Peyer's patch (tissue), 4 donors: ENCODE measurements around the gene MSH4. TPM values are rescaled to one million over a fixed set of nuclear protein-coding genes. Genes with fewer than 3 reads are reported as not detected.

ENCODE experiments used
- DNase-seq, 3 donors: peaks; one replicate each; pipeline ENCODE4 v3.0.0-alpha.2; 2017 to 2019
- H3K27ac ChIP-seq, 4 donors: fragments of 200-600 bp; sonication (generic); one replicate each; pipeline ENCODE4 v1.5.1; 2016 to 2019
- H3K27me3 ChIP-seq, 2 donors: fragments of 200-600 bp; sonication (generic); one replicate each; pipeline ENCODE4 v1.5.1; 2019
- H3K36me3 ChIP-seq, 3 donors: fragments of 200-600 bp; sonication (generic); one replicate each; pipeline ENCODE4 v1.5.1; 2016 to 2019
- H3K4me1 ChIP-seq, 4 donors: fragments of 200-600 bp; sonication (generic); one replicate each; pipeline ENCODE4 v1.5.1; 2016 to 2019
- H3K4me3 ChIP-seq, 4 donors: fragments of 200-600 bp; sonication (generic); 1 replicate in 3 of 4; 2 replicates in 1 of 4; pipeline ENCODE4 v1.5.1; 2016 to 2019; ENCODE audit warnings: mild to moderate bottlenecking in 1 of 4
- H3K9me3 ChIP-seq, 4 donors: fragments of 200-600 bp; sonication (generic); one replicate each; pipeline ENCODE4 v1.5.1; 2016 to 2019; ENCODE audit warnings: mild to moderate bottlenecking in 1 of 4
- POLR2A ChIP-seq, 2 donors: fragments of 450-650 bp; IDR thresholded peaks; one replicate each; pipeline ENCODE4 v1.5.1; 2017; ENCODE audit warnings: antibody characterized with exemption in 2 of 2, mild to moderate bottlenecking in 2 of 2, moderate library complexity in 2 of 2
- total RNA-seq, 4 donors: library from RNA; depleted of rRNA; stranded (reverse); fragments of >200 nt; gene quantifications; one replicate each; pipeline ENCODE4 v1.1.0, GENCODE V29; 2016
- TF ChIP-seq, protein P1 (sequence below), 6 experiments: fragments of 450-650 bp in 4 of 6; fragments of 200-600 bp in 2 of 6; sonication (generic) in 1 of 6; IDR thresholded peaks; one replicate each; pipeline ENCODE4 v1.5.1; 2017 to 2019; ENCODE audit warnings: antibody characterized with exemption in 6 of 6, mild to moderate bottlenecking in 3 of 6, moderate library complexity in 1 of 6

MSH4 gene
- total RNA-seq, 4 donors from 2014 or later, result 0.54 TPM; not detected in 3

DNA sequence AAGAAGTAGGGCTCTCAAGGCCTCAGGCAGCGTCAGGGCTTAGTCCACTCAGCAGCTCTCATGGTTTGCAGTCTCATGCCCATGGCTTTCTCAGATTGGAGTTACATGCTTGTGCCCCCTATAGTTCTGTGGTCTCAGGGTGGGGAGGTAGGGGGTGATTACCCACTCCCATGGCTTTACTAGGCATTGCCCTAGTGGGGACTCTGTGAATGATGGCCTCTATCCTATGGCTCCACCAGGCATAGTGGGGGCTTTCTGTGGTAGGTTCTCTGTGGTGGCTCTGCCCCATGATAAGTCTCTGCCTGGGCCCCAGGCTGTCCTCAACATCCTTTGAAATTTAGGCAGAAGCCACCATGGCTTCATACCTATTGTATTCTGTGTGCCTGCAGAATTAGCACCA is 48.9 kb downstream of the MSH4 start:
- Histone ChIP-seq H3K36me3 (no peaks in the 10 kb centered on the region), H3K27ac (no peak overlapping the region), H3K4me1 (no peaks in the 10 kb centered on the region), H3K4me3 (no peak overlapping the region), H3K27me3 (no peaks in the 10 kb centered on the region), H3K9me3 (no peaks in the 10 kb centered on the region)
- TF ChIP-seq POLR2A (IDR thresholded peaks at IDR 0.05), result no peak
- TF ChIP-seq, protein P1, sequence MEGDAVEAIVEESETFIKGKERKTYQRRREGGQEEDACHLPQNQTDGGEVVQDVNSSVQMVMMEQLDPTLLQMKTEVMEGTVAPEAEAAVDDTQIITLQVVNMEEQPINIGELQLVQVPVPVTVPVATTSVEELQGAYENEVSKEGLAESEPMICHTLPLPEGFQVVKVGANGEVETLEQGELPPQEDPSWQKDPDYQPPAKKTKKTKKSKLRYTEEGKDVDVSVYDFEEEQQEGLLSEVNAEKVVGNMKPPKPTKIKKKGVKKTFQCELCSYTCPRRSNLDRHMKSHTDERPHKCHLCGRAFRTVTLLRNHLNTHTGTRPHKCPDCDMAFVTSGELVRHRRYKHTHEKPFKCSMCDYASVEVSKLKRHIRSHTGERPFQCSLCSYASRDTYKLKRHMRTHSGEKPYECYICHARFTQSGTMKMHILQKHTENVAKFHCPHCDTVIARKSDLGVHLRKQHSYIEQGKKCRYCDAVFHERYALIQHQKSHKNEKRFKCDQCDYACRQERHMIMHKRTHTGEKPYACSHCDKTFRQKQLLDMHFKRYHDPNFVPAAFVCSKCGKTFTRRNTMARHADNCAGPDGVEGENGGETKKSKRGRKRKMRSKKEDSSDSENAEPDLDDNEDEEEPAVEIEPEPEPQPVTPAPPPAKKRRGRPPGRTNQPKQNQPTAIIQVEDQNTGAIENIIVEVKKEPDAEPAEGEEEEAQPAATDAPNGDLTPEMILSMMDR (IDR thresholded peaks at IDR 0.05), result no peak
- DNase-seq, result no peak

DNA sequence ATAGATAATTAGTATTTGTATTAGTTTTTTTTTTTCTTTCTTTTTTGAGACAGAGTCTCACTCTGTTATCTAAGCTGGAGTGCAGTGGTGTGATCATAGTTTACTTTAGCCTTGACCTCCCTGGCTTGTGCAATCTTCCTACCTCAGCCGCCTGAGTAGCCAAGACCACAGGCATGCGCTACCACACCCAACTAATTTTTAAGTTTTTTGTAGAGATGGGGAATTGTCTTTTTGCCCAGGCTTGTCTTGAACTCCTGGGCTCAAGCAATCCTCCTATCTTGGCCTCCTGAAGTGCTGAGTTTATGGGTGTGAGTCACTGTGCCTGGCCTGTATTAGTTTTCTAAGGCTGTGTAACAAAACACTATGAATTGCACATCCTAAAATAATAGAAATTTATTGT is 58.3 kb downstream of the MSH4 start:
- DNase-seq, result no peak
- no peaks in the 10 kb centered on the region for H3K27me3 ChIP-seq
- H3K4me1 ChIP-seq, result no peaks in the 10 kb centered on the region
- H3K27ac ChIP-seq, result no peak overlapping the region
- H3K4me3 ChIP-seq, result no peak overlapping the region
- TF ChIP-seq, protein P1 (IDR thresholded peaks at IDR 0.05), result no peak
- TF ChIP-seq POLR2A (IDR thresholded peaks at IDR 0.05), result no peak
- no peaks in the 10 kb centered on the region for H3K36me3 ChIP-seq
- H3K9me3 ChIP-seq, result no peaks in the 10 kb centered on the region

DNA sequence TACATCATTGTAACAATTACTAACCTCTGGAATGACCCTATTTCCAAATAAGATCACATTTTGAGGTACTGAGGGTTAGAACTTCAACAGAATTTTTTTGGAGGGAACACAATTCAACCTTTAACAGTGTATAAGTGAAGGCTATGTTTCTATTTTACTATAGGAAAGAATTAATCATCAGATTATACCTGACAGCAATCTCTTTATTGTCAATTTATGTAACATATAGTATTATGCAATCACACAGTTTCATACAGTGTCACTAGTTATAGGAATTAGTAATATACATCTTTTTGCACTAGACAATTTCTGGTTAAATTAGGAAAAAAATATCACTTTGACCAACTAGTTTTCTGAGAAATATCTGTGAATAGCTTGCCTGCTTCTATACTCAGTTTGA is 59.1 kb downstream of the MSH4 start:
- H3K27me3 ChIP-seq, result no peaks in the 10 kb centered on the region
- H3K9me3 ChIP-seq, result no peaks in the 10 kb centered on the region
- H3K4me3 ChIP-seq, result no peak overlapping the region
- TF ChIP-seq POLR2A (IDR thresholded peaks at IDR 0.05), result no peak
- TF ChIP-seq, protein P1 (IDR thresholded peaks at IDR 0.05), result no peak
- no peak for DNase-seq
- no peaks in the 10 kb centered on the region for H3K4me1 ChIP-seq
- no peak overlapping the region for H3K27ac ChIP-seq
- no peaks in the 10 kb centered on the region for H3K36me3 ChIP-seq

DNA sequence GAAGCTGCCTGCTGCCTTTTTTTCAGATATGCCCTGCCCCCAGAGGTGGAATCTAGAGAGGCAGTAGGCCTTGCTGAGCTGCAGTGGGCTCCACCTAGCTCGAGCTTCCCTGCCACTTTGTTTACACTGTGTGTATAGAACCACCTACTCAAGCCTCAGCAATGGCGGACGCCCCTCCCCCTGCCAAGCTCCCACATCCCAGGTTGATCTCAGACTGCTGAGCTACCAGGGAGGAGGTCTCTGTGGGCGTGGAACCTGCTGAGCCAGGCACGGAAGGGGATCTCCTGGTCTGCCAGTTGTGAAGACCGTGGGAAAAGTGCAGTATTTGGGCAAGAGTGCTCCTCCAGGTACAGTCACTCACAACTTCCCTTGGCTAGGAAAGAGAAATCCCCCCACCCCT is 65.1 kb downstream of the MSH4 start:
- no peaks in the 10 kb centered on the region for H3K36me3 ChIP-seq
- no peak overlapping the region for H3K27ac ChIP-seq
- no peak overlapping the region for H3K4me3 ChIP-seq
- H3K27me3 ChIP-seq, result no peaks in the 10 kb centered on the region
- no peak for DNase-seq
- no peaks in the 10 kb centered on the region for H3K4me1 ChIP-seq
- no peaks in the 10 kb centered on the region for H3K9me3 ChIP-seq
- TF ChIP-seq, protein P1 (IDR thresholded peaks at IDR 0.05), result no peak
- no peak for TF ChIP-seq POLR2A (IDR thresholded peaks at IDR 0.05)

DNA sequence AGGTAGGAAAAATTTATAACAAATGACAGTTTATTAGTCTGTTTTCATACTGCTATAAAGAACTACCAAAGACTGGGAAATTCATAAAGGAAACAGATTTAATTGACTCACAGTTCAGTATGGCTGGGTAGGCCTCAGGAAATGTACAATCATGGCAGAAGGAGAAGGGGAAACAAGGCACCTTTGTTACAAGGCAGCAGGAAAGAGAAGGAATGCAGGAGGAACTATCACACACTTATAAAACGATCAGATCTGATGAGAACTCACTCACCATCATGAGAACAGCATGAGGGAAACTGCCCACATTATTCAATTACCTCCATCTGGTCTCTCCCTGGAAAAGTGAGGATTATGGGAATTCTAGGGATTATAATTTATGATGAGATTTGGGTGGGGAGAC is 74.3 kb downstream of the MSH4 start:
- TF ChIP-seq, protein P1 (IDR thresholded peaks at IDR 0.05), result no peak
- TF ChIP-seq POLR2A (IDR thresholded peaks at IDR 0.05), result no peak
- H3K4me3 ChIP-seq, result no peak overlapping the region
- no peak overlapping the region for H3K27ac ChIP-seq
- H3K4me1 ChIP-seq, result no peaks in the 10 kb centered on the region
- H3K27me3 ChIP-seq, result no peaks in the 10 kb centered on the region
- H3K9me3 ChIP-seq, result no peaks in the 10 kb centered on the region
- H3K36me3 ChIP-seq, result no peaks in the 10 kb centered on the region
- DNase-seq, result no peak

DNA sequence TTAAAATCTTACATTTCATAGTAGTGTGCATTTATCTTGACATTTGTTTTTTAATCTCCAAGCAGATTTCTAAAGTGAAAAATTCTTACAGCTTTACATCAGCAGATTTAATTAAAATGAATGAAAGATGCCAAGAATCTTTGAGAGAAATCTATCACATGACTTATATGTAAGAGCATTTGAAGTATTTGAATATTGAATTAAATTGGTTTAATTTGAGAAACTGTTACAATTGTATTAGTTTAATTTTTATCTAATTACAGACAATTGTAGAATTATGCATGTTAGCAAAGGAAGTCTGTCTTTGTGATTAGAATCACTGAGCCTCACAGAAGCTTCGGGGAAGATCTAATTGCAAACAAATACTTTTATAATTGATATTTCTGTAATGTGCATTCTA is 83.3 kb downstream of the MSH4 start:
- Histone ChIP-seq H3K27me3 (no peaks in the 10 kb centered on the region), H3K36me3 (no peaks in the 10 kb centered on the region), H3K4me1 (no peaks in the 10 kb centered on the region), H3K9me3 (no peaks in the 10 kb centered on the region), H3K27ac (no peak overlapping the region), H3K4me3 (no peak overlapping the region)
- no peak for DNase-seq
- no peak for TF ChIP-seq POLR2A (IDR thresholded peaks at IDR 0.05)
- TF ChIP-seq, protein P1 (IDR thresholded peaks at IDR 0.05), result no peak
